HG03175 (cell line): ENCODE results near the gene EPHA10.
A peak's percentile ranks its signal among the peaks of the same experiment; 100 is the strongest.
"Not testable (repeated sequence)": the region's sequence is repeated elsewhere in the genome, so short reads cannot be mapped to it uniquely, and the experiment has no call there.

Source experiments
- ATAC-seq: cut with Tn5 transposase; IDR thresholded peaks from one replicate; pipeline ENCODE4 v1.9.1; 2021; ENCODE audit warnings: mild to moderate bottlenecking, moderate library complexity; ENCODE audit not compliant: unreplicated experiment

EPHA10 gene

GRCh38 chr1:37718181-37718900, 46.6 kb downstream of the EPHA10 start:
- ATAC-seq: no peak

- no peak for ATAC-seq
Observed at GRCh38 chr1:37717631-37718030, 47.3 kb downstream of the EPHA10 start.

- no peak for ATAC-seq
Observed at GRCh38 chr1:37716321-37716720, 48.6 kb downstream of the EPHA10 start.

GRCh38 chr1:37714689-37715088, 50.2 kb downstream of the EPHA10 start:
- no peak for ATAC-seq

GRCh38 chr1:37714226-37714625, 50.7 kb downstream of the EPHA10 start:
- no peak for ATAC-seq

GRCh38 chr1:37708471-37708870, 56.4 kb downstream of the EPHA10 start:
- ATAC-seq: no peak

- no peak for ATAC-seq
Observed at GRCh38 chr1:37705399-37705798, 59.5 kb downstream of the EPHA10 start.

- ATAC-seq: no peak
Observed at GRCh38 chr1:37704966-37705365, 60.0 kb downstream of the EPHA10 start.

GRCh38 chr1:37703061-37703460, 61.9 kb downstream of the EPHA10 start:
- no peak for ATAC-seq

- ATAC-seq: no peak
Observed at GRCh38 chr1:37701051-37701450, 63.9 kb downstream of the EPHA10 start.

GRCh38 chr1:37699147-37699546, 65.8 kb downstream of the EPHA10 start:
- no peak for ATAC-seq

GRCh38 chr1:37697737-37698136, 67.2 kb downstream of the EPHA10 start:
- no peak for ATAC-seq

GRCh38 chr1:37697090-37697489, 67.8 kb downstream of the EPHA10 start:
- ATAC-seq: no peak

GRCh38 chr1:37692834-37693175, 72.1 kb downstream of the EPHA10 start:
- no peak for ATAC-seq

- peak; percentile 82 for ATAC-seq
Observed at GRCh38 chr1:37692078-37692833, 72.7 kb downstream of the EPHA10 start, which contains the start of gene CDCA8. Gene CDCA8, plus strand, starts transcription at chr1:37692516. Its CDS starts 175 bp downstream, at chr1:37692691.

GRCh38 chr1:37691497-37692077, 73.3 kb downstream of the EPHA10 start:
- ATAC-seq: no peak

GRCh38 chr1:37688926-37689325, 76.0 kb downstream of the EPHA10 start:
- no peak for ATAC-seq

- ATAC-seq: not testable (repeated sequence)
Observed at GRCh38 chr1:37687764-37688163, 77.2 kb downstream of the EPHA10 start.

- no peak for ATAC-seq
Observed at GRCh38 chr1:37685722-37686121, 79.2 kb downstream of the EPHA10 start.

- not testable (repeated sequence) for ATAC-seq
Observed at GRCh38 chr1:37684182-37684581, 80.7 kb downstream of the EPHA10 start.

- ATAC-seq: no peak
Observed at GRCh38 chr1:37682334-37682987, 82.5 kb downstream of the EPHA10 start.
